Memory B cell (primary cell): ENCODE results near the gene CGNL1.
A peak's percentile ranks its signal among the peaks of the same experiment; 100 is the strongest.

Experiments
- ATAC-seq: fragments of 150-1000 bp; cut with Tn5 transposase; 2 replicates; pipeline ENCODE4 v1.10.0; 2021; ENCODE audit warnings: low read depth, mild to moderate bottlenecking, moderate library complexity
- DNase-seq, 2 donors: peaks; one replicate each; pipeline ENCODE4 v3.0.0; 2022; ENCODE audit warnings: low spot score in 2 of 2
- H3K27ac Mint-ChIP-seq: one replicate; pipeline ENCODE4 v1.8.0; 2022; ENCODE audit warnings: mild to moderate bottlenecking, moderate library complexity, mixed read lengths
- H3K27me3 Mint-ChIP-seq: one replicate; pipeline ENCODE4 v1.8.0; 2022; ENCODE audit warnings: mixed read lengths
- H3K36me3 Mint-ChIP-seq: one replicate; pipeline ENCODE4 v1.8.0; 2022; ENCODE audit warnings: mild to moderate bottlenecking, mixed read lengths
- H3K4me1 Mint-ChIP-seq: one replicate; pipeline ENCODE4 v1.8.0; 2022; ENCODE audit warnings: mixed read lengths
- H3K4me3 Mint-ChIP-seq: one replicate; pipeline ENCODE4 v1.8.0; 2022; ENCODE audit warnings: mild to moderate bottlenecking, moderate library complexity, mixed read lengths
- H3K9me3 Mint-ChIP-seq: one replicate; pipeline ENCODE4 v1.8.0; 2022; ENCODE audit warnings: mixed read lengths

CGNL1 gene

DNA sequence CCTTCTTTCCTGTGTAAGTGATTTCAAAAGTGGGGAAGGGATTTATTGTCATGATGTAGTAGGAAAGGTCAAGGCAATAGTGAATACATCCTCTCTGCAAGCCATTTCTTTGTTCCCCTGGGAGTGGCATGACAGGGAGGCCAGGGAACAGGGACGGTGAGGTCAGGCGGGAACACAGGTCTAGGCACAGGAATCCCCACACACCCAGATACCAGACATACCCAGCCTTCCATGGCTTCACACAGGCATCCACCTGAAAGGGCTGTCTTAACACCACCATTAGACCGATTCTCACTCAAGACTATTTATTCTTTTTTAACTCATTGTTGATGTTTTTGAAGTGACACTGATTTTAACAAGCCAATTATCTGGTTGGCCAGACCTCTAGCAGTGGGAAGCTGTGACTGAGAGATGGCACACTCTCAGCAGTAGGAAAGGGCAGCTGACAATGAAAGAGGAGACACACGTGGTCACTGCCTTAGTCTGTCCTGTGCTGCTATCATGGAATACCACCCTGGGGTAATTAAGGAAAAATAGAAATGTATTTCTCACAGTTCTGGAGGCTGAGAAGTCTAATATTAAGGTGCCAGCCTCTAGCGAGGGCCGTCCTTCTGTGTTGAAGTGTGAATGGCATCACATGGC, 140.8 kb downstream of the CGNL1 start:
- no peaks in the 10 kb centered on the region for H3K36me3 Mint-ChIP-seq
- no peaks in the 10 kb centered on the region for H3K4me1 Mint-ChIP-seq
- H3K27me3 Mint-ChIP-seq = peaks cover 5% of the 10 kb centered on the region
- no peak overlapping the region for H3K4me3 Mint-ChIP-seq
- no peak for ATAC-seq
- no peak for DNase-seq
- no peaks in the 10 kb centered on the region for H3K9me3 Mint-ChIP-seq
- H3K27ac Mint-ChIP-seq = no peak overlapping the region

DNA sequence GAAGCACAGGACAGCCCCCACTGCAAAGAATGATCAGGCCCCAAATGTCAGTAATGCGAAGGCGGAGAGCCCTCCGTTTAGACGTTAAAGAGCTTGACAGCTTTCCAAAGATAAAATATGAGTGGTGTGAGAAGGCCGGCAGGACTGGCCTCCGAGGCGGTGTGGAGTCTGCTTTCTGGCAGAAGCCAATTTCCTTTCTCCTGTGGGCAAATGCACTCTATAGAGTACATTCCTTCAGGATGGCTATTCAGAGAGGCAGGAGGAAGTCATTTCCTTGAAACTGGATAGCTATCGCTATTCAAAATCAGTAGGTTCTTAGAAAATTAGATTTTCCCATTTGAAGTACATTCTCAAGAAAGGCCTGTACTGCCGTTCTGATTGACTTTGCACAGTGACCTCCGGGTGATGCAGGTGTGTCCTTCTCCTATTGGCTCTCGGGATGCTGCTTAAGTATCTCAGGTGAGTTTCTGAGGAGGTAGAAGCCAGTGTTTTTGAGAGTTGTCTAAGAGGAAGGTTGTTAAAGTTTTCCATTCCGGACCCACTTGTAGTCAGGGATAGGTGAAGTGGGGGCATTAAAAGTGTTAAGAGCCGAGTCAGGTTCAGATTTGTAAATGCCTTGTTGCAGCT, 142.6 kb downstream of the CGNL1 start:
- DNase-seq (no peak), ATAC-seq (no peak)
- peaks cover 2% of the 10 kb centered on the region for H3K4me1 Mint-ChIP-seq
- no peak overlapping the region for H3K27ac Mint-ChIP-seq
- no peak overlapping the region for H3K4me3 Mint-ChIP-seq
- H3K27me3 Mint-ChIP-seq = peaks cover 7% of the 10 kb centered on the region
- no peaks in the 10 kb centered on the region for H3K36me3 Mint-ChIP-seq
- H3K9me3 Mint-ChIP-seq = no peaks in the 10 kb centered on the region

DNA sequence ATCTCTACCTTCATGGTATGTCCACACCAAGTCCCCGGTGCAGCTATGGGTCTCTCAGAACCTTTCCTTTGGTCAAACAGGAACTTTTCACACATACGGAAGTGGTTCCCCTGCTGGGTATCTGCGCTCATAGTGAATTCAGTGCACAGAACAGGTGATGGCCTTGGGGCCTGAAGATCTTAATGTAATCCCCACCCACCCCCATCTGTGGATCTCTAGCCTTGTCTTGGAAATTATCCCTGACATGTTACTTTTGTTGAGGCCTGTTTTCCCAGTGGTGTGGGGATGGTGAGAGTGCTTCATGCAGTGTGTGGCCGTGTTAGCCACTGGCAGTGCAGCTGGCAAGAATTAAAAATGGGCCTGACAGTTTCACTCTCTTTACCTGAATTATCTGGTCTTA, 143.5 kb downstream of the CGNL1 start:
- Mint-ChIP-seq H3K27ac (no peak overlapping the region), H3K4me3 (no peak overlapping the region), H3K4me1 (peaks cover 2% of the 10 kb centered on the region), H3K9me3 (no peaks in the 10 kb centered on the region), H3K27me3 (peaks cover 7% of the 10 kb centered on the region), H3K36me3 (no peaks in the 10 kb centered on the region)
- ATAC-seq (no peak), DNase-seq (no peak)

DNA sequence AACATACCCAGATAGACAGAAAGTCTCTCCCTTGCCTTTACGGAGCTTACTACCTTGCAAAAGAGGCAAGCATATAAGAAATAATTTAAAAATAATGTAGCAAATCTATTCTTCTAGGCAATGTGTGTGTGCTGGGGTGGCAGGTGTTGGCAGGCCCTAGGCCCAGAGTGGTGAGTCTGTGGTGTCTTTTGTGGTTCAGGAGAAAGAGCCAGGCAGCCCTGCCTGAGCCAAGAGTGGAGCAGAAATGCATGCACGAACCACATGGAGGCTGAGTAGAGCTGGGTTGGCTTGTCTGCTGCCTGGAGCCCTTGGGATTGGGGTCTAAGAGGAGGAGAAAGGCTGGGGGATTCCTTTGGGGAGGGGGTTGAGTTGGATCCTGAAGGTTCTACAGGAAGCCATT, 145.2 kb downstream of the CGNL1 start:
- no peaks in the 10 kb centered on the region for H3K9me3 Mint-ChIP-seq
- H3K27ac Mint-ChIP-seq = no peak overlapping the region

DNA sequence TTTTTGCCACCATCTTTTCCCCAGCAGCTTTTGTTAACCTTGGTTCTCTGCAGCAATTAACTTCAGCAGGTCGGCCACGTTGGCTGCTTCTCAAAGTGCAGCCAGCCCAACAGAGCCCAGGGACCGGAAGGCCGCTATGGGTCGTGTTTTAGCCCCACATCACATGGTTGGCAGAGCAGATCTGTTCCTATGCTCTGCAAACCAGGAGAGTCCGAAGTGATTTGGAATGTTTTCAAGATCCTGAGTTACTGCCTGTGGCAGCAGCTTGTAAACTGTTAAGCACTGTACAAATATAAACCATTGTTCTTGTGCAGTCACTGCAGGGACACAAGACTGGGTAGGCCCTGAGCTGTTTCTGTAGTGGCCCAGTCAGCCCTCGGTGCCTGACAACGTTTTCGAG, 145.8 kb downstream of the CGNL1 start:
- no peaks in the 10 kb centered on the region for H3K9me3 Mint-ChIP-seq
- H3K4me1 Mint-ChIP-seq = peaks cover 2% of the 10 kb centered on the region
- no peak overlapping the region for H3K27ac Mint-ChIP-seq
- H3K36me3 Mint-ChIP-seq = no peaks in the 10 kb centered on the region
- DNase-seq (no peak), ATAC-seq (no peak)
- H3K4me3 Mint-ChIP-seq = no peak overlapping the region
- peaks cover 5% of the 10 kb centered on the region for H3K27me3 Mint-ChIP-seq

More for the DNA sequence above, 145.2 kb downstream of the CGNL1 start:
- Mint-ChIP-seq H3K27me3 (peaks cover 7% of the 10 kb centered on the region), H3K4me3 (no peak overlapping the region), H3K4me1 (peaks cover 2% of the 10 kb centered on the region), H3K36me3 (no peaks in the 10 kb centered on the region)
- DNase-seq = no peak
- ATAC-seq = no peak

DNA sequence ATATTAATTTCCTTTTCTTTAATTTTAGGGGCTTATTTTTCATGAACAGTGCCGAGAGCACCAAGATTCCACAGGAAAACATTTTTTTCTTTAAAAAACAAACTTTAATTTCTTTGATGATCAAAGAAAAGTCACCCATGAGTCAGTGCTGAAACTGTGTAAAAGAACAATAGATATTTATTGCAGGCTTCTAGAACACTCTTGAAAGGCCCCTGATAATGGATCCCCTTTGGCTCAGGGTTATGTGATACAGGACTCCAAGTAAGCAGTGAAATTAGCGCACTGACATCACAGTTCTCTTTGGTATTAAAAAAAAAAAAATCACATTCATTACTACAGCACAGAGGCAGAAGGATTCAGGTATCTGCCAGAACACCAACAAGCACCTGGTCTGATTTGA, 149.3 kb downstream of the CGNL1 start:
- Mint-ChIP-seq H3K27ac (no peak overlapping the region), H3K4me3 (no peak overlapping the region), H3K27me3 (peaks cover 4% of the 10 kb centered on the region), H3K4me1 (peaks cover 2% of the 10 kb centered on the region), H3K36me3 (no peaks in the 10 kb centered on the region), H3K9me3 (no peaks in the 10 kb centered on the region)
- ATAC-seq (no peak), DNase-seq (no peak)

DNA sequence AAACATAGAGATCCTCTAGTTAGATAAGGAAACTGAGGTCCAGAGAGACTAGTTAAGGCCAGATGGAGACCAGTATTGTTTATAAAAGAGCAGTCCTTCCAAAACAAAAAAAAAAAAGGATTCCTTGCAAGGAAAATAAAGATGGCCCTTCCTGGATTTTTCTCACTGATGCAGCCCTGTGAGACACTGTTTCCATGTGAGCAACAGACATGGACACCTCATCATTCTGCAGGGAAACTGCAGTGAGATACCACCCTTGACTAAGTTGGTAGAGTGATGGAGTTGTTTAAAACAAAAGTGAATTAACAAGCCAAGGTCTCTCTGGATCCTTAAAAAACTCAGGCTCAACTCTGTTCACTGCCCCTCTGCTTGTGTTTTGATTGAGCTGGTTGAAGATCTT, 149.8 kb downstream of the CGNL1 start:
- Mint-ChIP-seq H3K27ac (no peak overlapping the region), H3K4me3 (no peak overlapping the region), H3K4me1 (peaks cover 2% of the 10 kb centered on the region), H3K9me3 (no peaks in the 10 kb centered on the region), H3K27me3 (peaks cover 2% of the 10 kb centered on the region), H3K36me3 (no peaks in the 10 kb centered on the region)
- DNase-seq (no peak), ATAC-seq (no peak)

DNA sequence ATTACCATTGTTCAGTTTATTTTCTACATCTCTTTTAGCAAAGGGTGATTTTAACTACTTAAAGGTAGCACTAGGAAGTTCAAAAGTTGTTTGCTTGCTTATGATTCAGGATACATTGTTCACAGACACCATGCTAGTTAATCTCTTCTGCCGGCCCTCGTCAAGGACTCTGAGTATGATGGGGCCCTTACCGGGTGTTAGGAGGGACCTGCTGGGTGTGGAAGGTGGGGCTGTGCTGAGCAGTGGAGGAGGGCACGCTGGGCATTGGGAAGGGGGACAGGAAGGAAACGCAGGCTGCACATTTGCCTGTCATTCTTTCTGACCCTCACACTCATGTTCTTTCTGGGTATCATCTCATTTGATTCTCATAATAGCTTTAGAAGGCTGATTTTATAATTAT, 150.3 kb downstream of the CGNL1 start:
- peaks cover 2% of the 10 kb centered on the region for H3K27me3 Mint-ChIP-seq
- ATAC-seq = no peak

DNA sequence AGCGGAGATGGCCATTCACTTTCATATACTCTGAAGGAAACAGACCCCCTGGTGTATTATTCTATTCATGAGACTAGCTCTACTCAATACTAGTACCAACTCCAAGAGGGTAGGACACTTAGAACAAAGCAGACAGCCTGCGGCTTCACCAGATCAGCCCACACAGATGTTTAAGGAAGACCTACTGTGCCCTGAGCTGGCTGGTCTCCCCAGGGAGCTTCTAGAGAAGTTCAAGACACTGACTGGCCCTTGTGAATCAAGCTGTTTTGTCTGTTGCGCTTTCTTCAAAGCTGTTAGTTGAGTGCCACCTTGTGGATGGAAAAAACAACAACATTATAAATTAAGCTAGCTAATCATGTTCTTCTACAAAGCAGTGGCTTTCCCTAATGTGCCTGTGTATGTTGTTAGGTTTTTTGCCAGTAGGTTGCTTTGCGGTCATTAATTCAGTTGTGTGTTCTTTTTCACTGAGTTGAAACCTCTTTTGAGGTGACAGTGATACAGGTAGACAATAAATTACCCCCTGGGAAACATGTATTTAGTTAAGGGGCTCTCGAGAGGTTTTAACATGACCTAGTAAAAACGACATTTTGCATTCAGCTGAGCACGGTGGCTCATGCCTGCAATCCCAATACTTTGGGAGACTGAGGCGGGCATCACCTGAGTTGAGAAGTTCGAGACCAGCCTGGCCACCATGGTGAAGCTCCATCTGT, 151.2 kb downstream of the CGNL1 start:
- DNase-seq (peak; percentile 45 to 51), ATAC-seq (peak; percentile 99)
- H3K27ac Mint-ChIP-seq = no peak overlapping the region
- peaks cover 5% of the 10 kb centered on the region for H3K27me3 Mint-ChIP-seq
- H3K9me3 Mint-ChIP-seq = no peaks in the 10 kb centered on the region
- peaks cover 2% of the 10 kb centered on the region for H3K4me1 Mint-ChIP-seq
- H3K4me3 Mint-ChIP-seq = no peak overlapping the region
- H3K36me3 Mint-ChIP-seq = no peaks in the 10 kb centered on the region

More for the DNA sequence above, 150.3 kb downstream of the CGNL1 start:
- Mint-ChIP-seq H3K4me1 (peaks cover 2% of the 10 kb centered on the region), H3K36me3 (no peaks in the 10 kb centered on the region), H3K27ac (no peak overlapping the region), H3K9me3 (no peaks in the 10 kb centered on the region), H3K4me3 (no peak overlapping the region)
- DNase-seq = no peak

DNA sequence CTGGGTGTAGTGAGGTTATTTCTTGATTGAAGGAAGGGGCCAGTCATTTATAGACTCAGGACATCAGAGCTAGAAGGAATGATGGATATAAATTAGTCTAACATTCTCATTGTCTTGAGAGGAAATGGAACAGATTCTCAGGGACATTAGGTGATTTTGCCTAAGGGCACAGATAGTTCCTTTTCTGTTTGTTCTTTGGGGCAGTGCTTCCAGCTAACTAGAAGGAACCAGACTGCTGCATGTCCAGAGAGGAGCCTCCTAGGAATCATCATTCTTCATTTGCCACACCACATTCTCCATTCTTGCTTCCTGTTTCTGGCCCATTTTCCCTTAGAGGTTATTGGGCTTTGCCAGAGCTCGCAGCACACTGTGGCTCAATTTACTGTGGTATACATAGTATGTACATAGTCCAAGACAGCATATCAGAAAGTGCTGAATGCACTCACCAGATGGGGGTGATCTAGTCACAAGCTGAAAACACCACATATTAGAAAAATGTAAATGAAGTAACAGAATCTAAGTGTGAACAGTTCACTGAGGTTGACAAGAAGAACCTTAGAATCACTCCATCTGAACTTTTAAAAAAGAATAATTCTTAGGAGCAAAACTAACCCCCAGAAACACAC, 152.7 kb downstream of the CGNL1 start:
- Mint-ChIP-seq H3K27ac (no peak overlapping the region), H3K4me3 (no peak overlapping the region), H3K4me1 (no peaks in the 10 kb centered on the region), H3K36me3 (no peaks in the 10 kb centered on the region), H3K27me3 (peaks cover 5% of the 10 kb centered on the region), H3K9me3 (no peaks in the 10 kb centered on the region)
- ATAC-seq = no peak
- DNase-seq = no peak

DNA sequence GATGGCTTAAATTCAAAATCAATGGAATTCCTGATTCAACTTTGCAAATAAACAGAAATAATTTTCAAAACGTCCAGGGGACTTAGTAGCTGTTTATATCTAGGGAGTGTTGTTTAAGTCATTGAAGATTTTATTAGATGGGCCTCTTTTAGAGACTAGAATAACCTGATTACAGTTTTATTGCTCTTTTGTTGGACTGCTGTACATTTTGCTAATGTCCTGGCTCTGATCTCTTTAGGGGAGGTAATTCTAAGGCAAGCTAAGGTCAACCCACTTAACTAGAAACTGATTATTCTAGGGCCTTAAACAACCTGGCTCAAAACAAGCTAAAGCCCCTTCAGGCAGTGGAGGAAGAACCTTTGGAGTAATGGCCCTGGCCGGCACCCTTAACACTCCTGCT, 153.4 kb downstream of the CGNL1 start:
- Mint-ChIP-seq H3K4me1 (no peaks in the 10 kb centered on the region), H3K4me3 (no peak overlapping the region), H3K9me3 (no peaks in the 10 kb centered on the region), H3K27ac (no peak overlapping the region), H3K27me3 (peaks cover 6% of the 10 kb centered on the region), H3K36me3 (no peaks in the 10 kb centered on the region)
- DNase-seq (no peak), ATAC-seq (no peak)

DNA sequence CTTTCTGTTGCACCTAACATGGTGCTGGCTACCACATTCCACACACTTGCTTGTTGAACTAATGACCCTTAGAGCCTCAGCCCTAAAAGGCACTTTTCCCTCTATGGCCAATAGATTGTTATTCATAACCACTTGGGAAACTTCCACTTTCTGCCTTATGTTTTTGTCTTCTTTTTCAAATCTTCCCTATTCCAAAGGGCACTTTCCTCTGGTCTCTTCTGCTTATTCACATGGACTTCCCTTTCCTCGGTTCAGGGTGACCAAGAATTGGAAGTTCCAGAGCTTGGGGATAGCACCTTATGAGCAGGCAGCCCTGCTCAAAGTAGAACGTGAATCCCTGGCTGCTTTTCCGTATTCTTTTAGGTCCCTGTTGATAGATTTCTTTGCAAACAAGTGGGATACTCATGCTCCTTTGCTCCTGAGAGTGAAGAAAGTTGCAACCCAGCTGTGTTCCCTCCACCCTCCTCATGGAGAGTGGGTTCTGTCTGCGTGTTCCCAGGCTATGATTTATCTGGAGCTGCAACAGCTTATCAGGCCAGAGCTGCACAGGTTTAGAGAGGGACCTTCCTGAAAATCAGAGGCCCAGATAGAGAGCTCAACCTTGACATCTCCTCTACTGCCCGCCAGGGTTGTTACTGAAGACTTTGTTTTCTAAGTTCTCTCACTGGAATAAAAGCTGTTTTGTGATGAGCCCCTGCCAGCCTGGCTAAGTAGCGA, 156.6 kb downstream of the CGNL1 start:
- Mint-ChIP-seq H3K4me3 (no peak overlapping the region), H3K27me3 (peaks cover 11% of the 10 kb centered on the region), H3K4me1 (no peaks in the 10 kb centered on the region), H3K9me3 (peaks cover 8% of the 10 kb centered on the region), H3K36me3 (peaks cover 6% of the 10 kb centered on the region), H3K27ac (no peak overlapping the region)
- DNase-seq = no peak
- ATAC-seq = no peak

DNA sequence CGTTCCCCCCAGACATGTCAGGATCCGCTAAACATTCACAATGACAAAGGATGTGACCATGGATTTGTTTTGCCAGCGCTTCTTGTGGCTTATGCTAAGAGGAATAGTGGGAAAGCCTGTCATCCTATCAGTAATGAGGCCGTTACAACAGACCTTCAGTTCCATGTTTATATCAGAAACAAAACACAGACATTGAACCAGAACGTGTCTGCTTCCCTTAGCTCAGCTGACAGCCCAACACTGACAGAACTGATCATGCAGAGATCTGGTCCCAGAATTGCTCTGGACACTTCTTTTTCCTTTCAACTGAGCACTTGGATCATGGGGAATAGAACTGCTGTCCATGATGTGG, 157.1 kb downstream of the CGNL1 start:
- Mint-ChIP-seq H3K4me1 (no peaks in the 10 kb centered on the region), H3K27ac (no peak overlapping the region), H3K36me3 (peaks cover 6% of the 10 kb centered on the region), H3K27me3 (peaks cover 11% of the 10 kb centered on the region), H3K9me3 (peaks cover 8% of the 10 kb centered on the region), H3K4me3 (no peak overlapping the region)
- no peak for ATAC-seq
- no peak for DNase-seq

DNA sequence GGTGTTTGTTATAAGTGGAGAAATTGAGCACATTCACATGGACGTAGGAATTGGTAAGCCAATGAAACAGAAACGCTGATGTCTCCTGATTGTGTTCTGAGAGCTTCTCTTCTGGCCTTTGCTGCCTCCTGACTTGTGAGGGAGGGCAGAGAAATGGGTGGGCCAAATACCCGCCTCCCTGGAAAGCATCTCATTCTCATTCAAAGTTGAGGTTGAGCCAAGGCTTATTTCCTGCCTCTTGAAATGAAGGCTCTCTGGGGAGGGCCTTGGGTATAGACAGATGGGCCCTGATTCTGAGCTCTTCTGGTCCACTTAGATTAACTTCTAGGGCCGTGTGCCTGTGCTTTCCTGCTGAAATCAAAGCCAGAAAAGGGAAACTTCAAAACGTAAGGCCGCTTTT, 158.0 kb downstream of the CGNL1 start:
- Mint-ChIP-seq H3K36me3 (peaks cover 6% of the 10 kb centered on the region), H3K27ac (no peak overlapping the region), H3K4me3 (no peak overlapping the region), H3K9me3 (peaks cover 8% of the 10 kb centered on the region), H3K27me3 (peaks cover 14% of the 10 kb centered on the region), H3K4me1 (no peaks in the 10 kb centered on the region)
- ATAC-seq (no peak), DNase-seq (no peak)
